Measurements from ENCODE around the gene CCNY. TPM values are rescaled to one million over a fixed set of nuclear protein-coding genes. Genes with fewer than 3 reads are reported as not detected.

Gene CCNY
- total RNA-seq, 1 experiment from 2014 or later = 53.3 TPM

DNA sequence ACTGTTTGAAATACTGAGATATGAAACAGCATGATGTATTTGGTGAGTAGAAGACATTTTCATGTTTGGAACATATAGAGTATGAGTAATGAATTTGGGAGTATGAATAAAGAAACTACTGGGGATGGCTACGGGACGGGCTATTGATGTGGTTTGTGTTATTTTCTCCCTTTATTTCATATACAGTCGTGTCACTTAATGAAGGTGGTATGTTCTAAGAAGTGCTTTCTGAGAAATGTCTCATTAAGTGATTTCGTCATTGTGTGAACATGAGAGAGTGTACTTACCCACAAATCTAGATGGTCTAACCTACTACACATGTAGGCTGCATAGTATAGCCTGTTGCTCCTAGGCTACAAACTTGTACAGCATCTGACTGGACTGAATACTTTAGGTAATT is 106.3 kb downstream of the CCNY start (continued):
- TF ChIP-seq, protein P1, sequence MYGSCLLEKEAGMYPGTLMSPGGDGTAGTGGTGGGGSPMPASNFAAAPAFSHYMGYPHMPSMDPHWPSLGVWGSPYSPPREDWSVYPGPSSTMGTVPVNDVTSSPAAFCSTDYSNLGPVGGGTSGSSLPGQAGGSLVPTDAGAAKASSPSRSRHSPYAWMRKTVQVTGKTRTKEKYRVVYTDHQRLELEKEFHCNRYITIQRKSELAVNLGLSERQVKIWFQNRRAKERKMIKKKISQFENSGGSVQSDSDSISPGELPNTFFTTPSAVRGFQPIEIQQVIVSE (CRISPR knock-in tag; IDR thresholded peaks at IDR 0.05; ENCODE audit: borderline replicate concordance) = no peak
- TF ChIP-seq, protein P2, sequence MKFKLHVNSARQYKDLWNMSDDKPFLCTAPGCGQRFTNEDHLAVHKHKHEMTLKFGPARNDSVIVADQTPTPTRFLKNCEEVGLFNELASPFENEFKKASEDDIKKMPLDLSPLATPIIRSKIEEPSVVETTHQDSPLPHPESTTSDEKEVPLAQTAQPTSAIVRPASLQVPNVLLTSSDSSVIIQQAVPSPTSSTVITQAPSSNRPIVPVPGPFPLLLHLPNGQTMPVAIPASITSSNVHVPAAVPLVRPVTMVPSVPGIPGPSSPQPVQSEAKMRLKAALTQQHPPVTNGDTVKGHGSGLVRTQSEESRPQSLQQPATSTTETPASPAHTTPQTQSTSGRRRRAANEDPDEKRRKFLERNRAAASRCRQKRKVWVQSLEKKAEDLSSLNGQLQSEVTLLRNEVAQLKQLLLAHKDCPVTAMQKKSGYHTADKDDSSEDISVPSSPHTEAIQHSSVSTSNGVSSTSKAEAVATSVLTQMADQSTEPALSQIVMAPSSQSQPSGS (CRISPR knock-in tag; IDR thresholded peaks at IDR 0.05; ENCODE audit: borderline replicate concordance, low read depth) = no peak
- TF ChIP-seq, protein P3, sequence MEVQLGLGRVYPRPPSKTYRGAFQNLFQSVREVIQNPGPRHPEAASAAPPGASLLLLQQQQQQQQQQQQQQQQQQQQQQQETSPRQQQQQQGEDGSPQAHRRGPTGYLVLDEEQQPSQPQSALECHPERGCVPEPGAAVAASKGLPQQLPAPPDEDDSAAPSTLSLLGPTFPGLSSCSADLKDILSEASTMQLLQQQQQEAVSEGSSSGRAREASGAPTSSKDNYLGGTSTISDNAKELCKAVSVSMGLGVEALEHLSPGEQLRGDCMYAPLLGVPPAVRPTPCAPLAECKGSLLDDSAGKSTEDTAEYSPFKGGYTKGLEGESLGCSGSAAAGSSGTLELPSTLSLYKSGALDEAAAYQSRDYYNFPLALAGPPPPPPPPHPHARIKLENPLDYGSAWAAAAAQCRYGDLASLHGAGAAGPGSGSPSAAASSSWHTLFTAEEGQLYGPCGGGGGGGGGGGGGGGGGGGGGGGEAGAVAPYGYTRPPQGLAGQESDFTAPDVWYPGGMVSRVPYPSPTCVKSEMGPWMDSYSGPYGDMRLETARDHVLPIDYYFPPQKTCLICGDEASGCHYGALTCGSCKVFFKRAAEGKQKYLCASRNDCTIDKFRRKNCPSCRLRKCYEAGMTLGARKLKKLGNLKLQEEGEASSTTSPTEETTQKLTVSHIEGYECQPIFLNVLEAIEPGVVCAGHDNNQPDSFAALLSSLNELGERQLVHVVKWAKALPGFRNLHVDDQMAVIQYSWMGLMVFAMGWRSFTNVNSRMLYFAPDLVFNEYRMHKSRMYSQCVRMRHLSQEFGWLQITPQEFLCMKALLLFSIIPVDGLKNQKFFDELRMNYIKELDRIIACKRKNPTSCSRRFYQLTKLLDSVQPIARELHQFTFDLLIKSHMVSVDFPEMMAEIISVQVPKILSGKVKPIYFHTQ (CRISPR knock-in tag; IDR thresholded peaks at IDR 0.05) = no peak
- TF ChIP-seq, protein P4, sequence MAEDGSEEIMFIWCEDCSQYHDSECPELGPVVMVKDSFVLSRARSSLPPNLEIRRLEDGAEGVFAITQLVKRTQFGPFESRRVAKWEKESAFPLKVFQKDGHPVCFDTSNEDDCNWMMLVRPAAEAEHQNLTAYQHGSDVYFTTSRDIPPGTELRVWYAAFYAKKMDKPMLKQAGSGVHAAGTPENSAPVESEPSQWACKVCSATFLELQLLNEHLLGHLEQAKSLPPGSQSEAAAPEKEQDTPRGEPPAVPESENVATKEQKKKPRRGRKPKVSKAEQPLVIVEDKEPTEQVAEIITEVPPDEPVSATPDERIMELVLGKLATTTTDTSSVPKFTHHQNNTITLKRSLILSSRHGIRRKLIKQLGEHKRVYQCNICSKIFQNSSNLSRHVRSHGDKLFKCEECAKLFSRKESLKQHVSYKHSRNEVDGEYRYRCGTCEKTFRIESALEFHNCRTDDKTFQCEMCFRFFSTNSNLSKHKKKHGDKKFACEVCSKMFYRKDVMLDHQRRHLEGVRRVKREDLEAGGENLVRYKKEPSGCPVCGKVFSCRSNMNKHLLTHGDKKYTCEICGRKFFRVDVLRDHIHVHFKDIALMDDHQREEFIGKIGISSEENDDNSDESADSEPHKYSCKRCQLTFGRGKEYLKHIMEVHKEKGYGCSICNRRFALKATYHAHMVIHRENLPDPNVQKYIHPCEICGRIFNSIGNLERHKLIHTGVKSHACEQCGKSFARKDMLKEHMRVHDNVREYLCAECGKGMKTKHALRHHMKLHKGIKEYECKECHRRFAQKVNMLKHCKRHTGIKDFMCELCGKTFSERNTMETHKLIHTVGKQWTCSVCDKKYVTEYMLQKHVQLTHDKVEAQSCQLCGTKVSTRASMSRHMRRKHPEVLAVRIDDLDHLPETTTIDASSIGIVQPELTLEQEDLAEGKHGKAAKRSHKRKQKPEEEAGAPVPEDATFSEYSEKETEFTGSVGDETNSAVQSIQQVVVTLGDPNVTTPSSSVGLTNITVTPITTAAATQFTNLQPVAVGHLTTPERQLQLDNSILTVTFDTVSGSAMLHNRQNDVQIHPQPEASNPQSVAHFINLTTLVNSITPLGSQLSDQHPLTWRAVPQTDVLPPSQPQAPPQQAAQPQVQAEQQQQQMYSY (CRISPR knock-in tag; IDR thresholded peaks at IDR 0.05) = no peak

DNA sequence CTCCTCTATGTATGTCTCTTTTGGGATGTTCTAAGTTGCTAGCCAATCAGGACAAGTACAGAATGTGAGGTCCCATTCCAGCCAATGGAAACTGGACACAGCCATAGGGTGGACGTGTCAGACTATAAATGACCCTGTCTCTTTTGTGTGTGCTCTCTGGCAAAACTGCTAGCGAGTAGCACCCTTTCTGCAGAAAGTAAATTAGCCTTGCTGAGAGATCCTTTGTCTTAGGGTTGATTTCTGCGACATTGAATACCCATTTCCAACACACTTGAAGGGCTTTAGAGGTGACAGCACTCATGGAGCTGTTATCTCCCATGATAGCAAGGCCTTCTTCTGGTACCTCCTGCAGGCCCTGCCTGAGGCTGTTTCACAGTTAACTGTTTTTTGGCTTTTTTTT is 107.5 kb downstream of the CCNY start:
- H3K4me1 Mint-ChIP-seq = peaks cover 29% of the 10 kb centered on the region
- no peaks in the 10 kb centered on the region for H3K27me3 Mint-ChIP-seq (ENCODE audit: low read depth)
- ATAC-seq (no peak), DNase-seq (ENCODE audit: low spot score) (no peak)
- H3K4me3 Mint-ChIP-seq = no peak overlapping the region
- H3K9me3 Mint-ChIP-seq = peaks cover 46% of the 10 kb centered on the region
- ChIA-PET CTCF (interaction anchor here (0.7 kb wide), 1 partner anchor 58 kb away, joined by 3 read pairs; no protein-coding TSS in a partner anchor), POLR2A (no interaction called here)
- no peak overlapping the region for H3K27ac Mint-ChIP-seq
- peaks cover 42% of the 10 kb centered on the region for H3K36me3 Mint-ChIP-seq
- TF ChIP-seq, protein P5, sequence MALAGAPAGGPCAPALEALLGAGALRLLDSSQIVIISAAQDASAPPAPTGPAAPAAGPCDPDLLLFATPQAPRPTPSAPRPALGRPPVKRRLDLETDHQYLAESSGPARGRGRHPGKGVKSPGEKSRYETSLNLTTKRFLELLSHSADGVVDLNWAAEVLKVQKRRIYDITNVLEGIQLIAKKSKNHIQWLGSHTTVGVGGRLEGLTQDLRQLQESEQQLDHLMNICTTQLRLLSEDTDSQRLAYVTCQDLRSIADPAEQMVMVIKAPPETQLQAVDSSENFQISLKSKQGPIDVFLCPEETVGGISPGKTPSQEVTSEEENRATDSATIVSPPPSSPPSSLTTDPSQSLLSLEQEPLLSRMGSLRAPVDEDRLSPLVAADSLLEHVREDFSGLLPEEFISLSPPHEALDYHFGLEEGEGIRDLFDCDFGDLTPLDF (CRISPR knock-in tag; IDR thresholded peaks at IDR 0.05) = no peak
- TF ChIP-seq, protein P6, sequence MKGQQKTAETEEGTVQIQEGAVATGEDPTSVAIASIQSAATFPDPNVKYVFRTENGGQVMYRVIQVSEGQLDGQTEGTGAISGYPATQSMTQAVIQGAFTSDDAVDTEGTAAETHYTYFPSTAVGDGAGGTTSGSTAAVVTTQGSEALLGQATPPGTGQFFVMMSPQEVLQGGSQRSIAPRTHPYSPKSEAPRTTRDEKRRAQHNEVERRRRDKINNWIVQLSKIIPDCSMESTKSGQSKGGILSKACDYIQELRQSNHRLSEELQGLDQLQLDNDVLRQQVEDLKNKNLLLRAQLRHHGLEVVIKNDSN (CRISPR knock-in tag; IDR thresholded peaks at IDR 0.05) = no peak
- TF ChIP-seq, protein P7, sequence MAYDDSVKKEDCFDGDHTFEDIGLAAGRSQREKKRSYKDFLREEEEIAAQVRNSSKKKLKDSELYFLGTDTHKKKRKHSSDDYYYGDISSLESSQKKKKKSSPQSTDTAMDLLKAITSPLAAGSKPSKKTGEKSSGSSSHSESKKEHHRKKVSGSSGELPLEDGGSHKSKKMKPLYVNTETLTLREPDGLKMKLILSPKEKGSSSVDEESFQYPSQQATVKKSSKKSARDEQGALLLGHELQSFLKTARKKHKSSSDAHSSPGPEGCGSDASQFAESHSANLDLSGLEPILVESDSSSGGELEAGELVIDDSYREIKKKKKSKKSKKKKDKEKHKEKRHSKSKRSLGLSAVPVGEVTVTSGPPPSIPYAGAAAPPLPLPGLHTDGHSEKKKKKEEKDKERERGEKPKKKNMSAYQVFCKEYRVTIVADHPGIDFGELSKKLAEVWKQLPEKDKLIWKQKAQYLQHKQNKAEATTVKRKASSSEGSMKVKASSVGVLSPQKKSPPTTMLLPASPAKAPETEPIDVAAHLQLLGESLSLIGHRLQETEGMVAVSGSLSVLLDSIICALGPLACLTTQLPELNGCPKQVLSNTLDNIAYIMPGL (CRISPR knock-in tag; IDR thresholded peaks at IDR 0.05) = no peak
- TF ChIP-seq ESRRA (CRISPR knock-in tag; IDR thresholded peaks at IDR 0.05; ENCODE audit: borderline replicate concordance) (no peak), ETV6 (CRISPR knock-in tag; IDR thresholded peaks at IDR 0.05) (no peak), GTF2I (CRISPR knock-in tag; conservative IDR thresholded peaks at IDR 0.05) (no peak), PRRX2 (CRISPR knock-in tag; IDR thresholded peaks at IDR 0.05) (no peak)
- TF ChIP-seq, protein P8, sequence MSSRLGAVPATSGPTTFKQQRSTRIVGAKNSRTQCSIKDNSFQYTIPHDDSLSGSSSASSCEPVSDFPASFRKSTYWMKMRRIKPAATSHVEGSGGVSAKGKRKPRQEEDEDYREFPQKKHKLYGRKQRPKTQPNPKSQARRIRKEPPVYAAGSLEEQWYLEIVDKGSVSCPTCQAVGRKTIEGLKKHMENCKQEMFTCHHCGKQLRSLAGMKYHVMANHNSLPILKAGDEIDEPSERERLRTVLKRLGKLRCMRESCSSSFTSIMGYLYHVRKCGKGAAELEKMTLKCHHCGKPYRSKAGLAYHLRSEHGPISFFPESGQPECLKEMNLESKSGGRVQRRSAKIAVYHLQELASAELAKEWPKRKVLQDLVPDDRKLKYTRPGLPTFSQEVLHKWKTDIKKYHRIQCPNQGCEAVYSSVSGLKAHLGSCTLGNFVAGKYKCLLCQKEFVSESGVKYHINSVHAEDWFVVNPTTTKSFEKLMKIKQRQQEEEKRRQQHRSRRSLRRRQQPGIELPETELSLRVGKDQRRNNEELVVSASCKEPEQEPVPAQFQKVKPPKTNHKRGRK (CRISPR knock-in tag; IDR thresholded peaks at IDR 0.05; ENCODE audit: borderline replicate concordance) = no peak
- TF ChIP-seq, protein P9, sequence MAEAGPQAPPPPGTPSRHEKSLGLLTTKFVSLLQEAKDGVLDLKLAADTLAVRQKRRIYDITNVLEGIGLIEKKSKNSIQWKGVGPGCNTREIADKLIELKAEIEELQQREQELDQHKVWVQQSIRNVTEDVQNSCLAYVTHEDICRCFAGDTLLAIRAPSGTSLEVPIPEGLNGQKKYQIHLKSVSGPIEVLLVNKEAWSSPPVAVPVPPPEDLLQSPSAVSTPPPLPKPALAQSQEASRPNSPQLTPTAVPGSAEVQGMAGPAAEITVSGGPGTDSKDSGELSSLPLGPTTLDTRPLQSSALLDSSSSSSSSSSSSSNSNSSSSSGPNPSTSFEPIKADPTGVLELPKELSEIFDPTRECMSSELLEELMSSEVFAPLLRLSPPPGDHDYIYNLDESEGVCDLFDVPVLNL (CRISPR knock-in tag; IDR thresholded peaks at IDR 0.05; ENCODE audit: borderline replicate concordance, low read depth) = no peak
- TF ChIP-seq, protein P10, sequence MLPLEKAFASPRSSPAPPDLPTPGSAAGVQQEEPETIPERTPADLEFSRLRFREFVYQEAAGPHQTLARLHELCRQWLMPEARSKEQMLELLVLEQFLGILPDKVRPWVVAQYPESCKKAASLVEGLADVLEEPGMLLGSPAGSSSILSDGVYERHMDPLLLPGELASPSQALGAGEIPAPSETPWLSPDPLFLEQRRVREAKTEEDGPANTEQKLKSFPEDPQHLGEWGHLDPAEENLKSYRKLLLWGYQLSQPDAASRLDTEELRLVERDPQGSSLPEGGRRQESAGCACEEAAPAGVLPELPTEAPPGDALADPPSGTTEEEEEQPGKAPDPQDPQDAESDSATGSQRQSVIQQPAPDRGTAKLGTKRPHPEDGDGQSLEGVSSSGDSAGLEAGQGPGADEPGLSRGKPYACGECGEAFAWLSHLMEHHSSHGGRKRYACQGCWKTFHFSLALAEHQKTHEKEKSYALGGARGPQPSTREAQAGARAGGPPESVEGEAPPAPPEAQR (CRISPR knock-in tag; IDR thresholded peaks at IDR 0.05) = no peak
- TF ChIP-seq, protein P2 (CRISPR knock-in tag; IDR thresholded peaks at IDR 0.05; ENCODE audit: borderline replicate concordance, low read depth) = no peak

Measured in WTC11 (cell line).